HepG2 (cell line): ENCODE measurements around the gene IQCC. TPM values are rescaled to one million over a fixed set of nuclear protein-coding genes. Genes with fewer than 3 reads are reported as not detected.

Experiments
- ATAC-seq: fragments of 200-7000 bp; cut with Tn5 transposase; 3 replicates; pipeline ENCODE4 v1.9.1; 2020; ENCODE audit warnings: mild to moderate bottlenecking, moderate library complexity
- BruUV-seq: library from RNA; stranded (reverse); fragments of 400-500 nt; replicated peaks from 2 replicates; lab custom pipeline; 2021; lab: Mats Ljungman, UMichigan
- CTCF ChIA-PET: fragments of 300-600 bp; formaldehyde crosslinking; extraction: SDS; loops from one replicate; lab custom pipeline; 2021; ENCODE audit warnings: low total read pairs, inconsistent platforms, low intra/inter-chr PET ratio; lab: Yijun Ruan, JAX
- POLR2A ChIA-PET: fragments of 350-600 bp; sonication (Branson Sonifier 250); formaldehyde crosslinking; loops from one replicate; lab custom pipeline; 2020; ENCODE audit warnings: antibody characterized with exemption, inconsistent platforms; lab: Yijun Ruan, JAX
- DNase-seq: peaks from one replicate; pipeline ENCODE4 v3.0.0-alpha.2; 2015; ENCODE audit warnings: low spot score
- FAIRE-seq: peaks from 3 replicates; lab custom pipeline; 2011; peaks lifted over from hg19 to GRCh38; lab: Jason Lieb, UNC
- H2AFZ ChIP-seq: one replicate; pipeline ENCODE4 v1.6.1; 2011; ENCODE audit warnings: low read length, inconsistent platforms
- H3K27ac ChIP-seq: fragments of 300-600 bp; 3 replicates; pipeline ENCODE4 v1.8.0; 2011; ENCODE audit warnings: mixed run types, mild to moderate bottlenecking, mixed read lengths, low read length, inconsistent platforms; ENCODE audit not compliant: insufficient read depth; ENCODE audit errors: extremely low read length
- H3K27me3 ChIP-seq, 2 experiments: fragments of 200-600 bp in 1 of 2; 2 replicates in 1 of 2; 3 replicates in 1 of 2; pipeline versions ENCODE4 v1.6.0 to v1.8.0; 2011; ENCODE audit warnings: low read length in 2 of 2, mild to moderate bottlenecking in 2 of 2, moderate library complexity in 2 of 2, inconsistent platforms in 1 of 2; ENCODE audit not compliant: insufficient read depth in 2 of 2, control insufficient read depth in 1 of 2
- H3K36me3 ChIP-seq, 2 experiments: fragments of 200-600 bp in 1 of 2; replicated peaks in 1 of 2; 2 replicates in 1 of 2; 3 replicates in 1 of 2; pipeline versions ENCODE4 v1.5.1 to v1.8.0; 2011; ENCODE audit warnings: low read length in 2 of 2, inconsistent platforms in 1 of 2; ENCODE audit not compliant: insufficient read depth in 2 of 2, control insufficient read depth in 1 of 2
- H3K4me1 ChIP-seq: 2 replicates; pipeline ENCODE4 v1.5.1; 2012; ENCODE audit warnings: low read length, inconsistent platforms; ENCODE audit not compliant: insufficient read depth
- H3K4me2 ChIP-seq: 2 replicates; pipeline ENCODE4 v1.6.0; 2011; ENCODE audit warnings: low read depth, low read length, inconsistent platforms
- H3K4me3 ChIP-seq, 3 experiments: fragments of 200-600 bp in 1 of 3; sonication (generic), shearing (Covaris generic) in 1 of 3; replicated peaks in 1 of 3; 2 replicates each; pipeline ENCODE4 v1.5.1; 2011 to 2016; ENCODE audit warnings: low read length in 3 of 3, inconsistent platforms in 2 of 3, low read depth in 2 of 3, mild to moderate bottlenecking in 2 of 3, control low read depth in 1 of 3, mixed read lengths in 1 of 3; ENCODE audit not compliant: insufficient read depth in 1 of 3
- H3K79me2 ChIP-seq: one replicate; pipeline ENCODE4 v1.6.1; 2011; ENCODE audit warnings: low read length, inconsistent platforms; ENCODE audit not compliant: insufficient read depth
- H3K9ac ChIP-seq: 2 replicates; pipeline ENCODE4 v1.6.0; 2011; ENCODE audit warnings: mild to moderate bottlenecking, low read depth, low read length, inconsistent platforms; ENCODE audit not compliant: insufficient read depth
- H3K9me3 ChIP-seq: 2 replicates; pipeline ENCODE4 v1.5.1; 2012; ENCODE audit warnings: mild to moderate bottlenecking, low read length
- H4K20me1 ChIP-seq: 2 replicates; pipeline ENCODE4 v1.6.0; 2011; ENCODE audit warnings: inconsistent platforms, mild to moderate bottlenecking, low read length, moderate library complexity; ENCODE audit not compliant: insufficient read depth
- MTERF4 ChIP-seq: sonication (generic); formaldehyde crosslinking; IDR thresholded peaks from 2 replicates; pipeline ENCODE4 v1.8.0; 2023; ENCODE audit warnings: mild to moderate bottlenecking, missing genetic modification reagents
- NFE2 ChIP-seq: sonication (generic); formaldehyde crosslinking; IDR thresholded peaks from 2 replicates; pipeline ENCODE4 v1.4.0; 2020; ENCODE audit warnings: missing genetic modification reagents
- SKI ChIP-seq: fragments of 450-650 bp; IDR thresholded peaks from one replicate; pipeline ENCODE4 v1.6.1; 2018; ENCODE audit warnings: mild to moderate bottlenecking; ENCODE audit not compliant: partially characterized antibody
- TCF12 ChIP-seq, 2 experiments: fragments of 450-650 bp in 1 of 2; sonication (generic) in 1 of 2; formaldehyde crosslinking in 1 of 2; IDR thresholded peaks; 2 replicates each; pipeline versions ENCODE4 v1.6.1 to v1.8.0; 2017 to 2022; ENCODE audit warnings: antibody characterized with exemption in 1 of 2, mild to moderate bottlenecking in 1 of 2, missing genetic modification reagents in 1 of 2, moderate library complexity in 1 of 2
- TFDP2 ChIP-seq: sonication (generic); formaldehyde crosslinking; IDR thresholded peaks from 2 replicates; pipeline ENCODE4 v1.4.0; 2020; ENCODE audit warnings: missing genetic modification reagents
- TRAFD1 ChIP-seq: sonication (generic); formaldehyde crosslinking; IDR thresholded peaks from 2 replicates; pipeline ENCODE4 v1.5.1; 2020; ENCODE audit warnings: missing genetic modification reagents, mild to moderate bottlenecking, borderline replicate concordance
- U2AF1 ChIP-seq: fragments of 200-400 bp; formaldehyde crosslinking; optimal IDR thresholded peaks from 2 replicates; pipeline ENCODE3; 2017; ENCODE audit warnings: mild to moderate bottlenecking, low read depth, low read length
- ZFP37 ChIP-seq: sonication (generic); formaldehyde crosslinking; IDR thresholded peaks from 2 replicates; pipeline ENCODE4 v1.4.0; 2020; ENCODE audit warnings: missing genetic modification reagents, borderline replicate concordance
- ZNF674 ChIP-seq: sonication (generic); formaldehyde crosslinking; IDR thresholded peaks from 2 replicates; pipeline ENCODE4 v1.5.0; 2020; ENCODE audit warnings: low read depth, mild to moderate bottlenecking, missing genetic modification reagents
- ZNF724P ChIP-seq: sonication (generic); formaldehyde crosslinking; IDR thresholded peaks from 2 replicates; pipeline ENCODE4 v1.8.0; 2022; ENCODE audit warnings: missing genetic modification reagents, borderline replicate concordance
- ZSCAN21 ChIP-seq: sonication (generic); formaldehyde crosslinking; IDR thresholded peaks from 2 replicates; pipeline ENCODE4 v1.8.0; 2022; ENCODE audit warnings: mild to moderate bottlenecking, missing genetic modification reagents, moderate library complexity, borderline replicate concordance
- WGBS: methylation state at CpG from one replicate; pipeline ENCODE4 v1.1.6; 2017; ENCODE audit warnings: low lambda C conversion rate; 5-methylcytosine and 5-hydroxymethylcytosine counted together
- in situ Hi-C: cut with HindIII; loops from 2 replicates; pipeline ENCODE4 v1.10.0; 2017; ENCODE audit warnings: low pct_unique_long_range_greater_than_20kb; ENCODE audit not compliant: extremely low pct_ligation_motif_present
- intact Hi-C: fragments of 100-400 bp; cut with micrococcal nuclease; formaldehyde crosslinking; loops from one replicate; pipeline ENCODE4 v1.10.0; 2022; ENCODE audit not compliant: unreplicated experiment
- polyA plus RNA-seq, 8 experiments: library from polyadenylated mRNA; depleted of rRNA in 3 of 8; stranded (reverse) in 7 of 8; unstranded in 1 of 8; fragments of >200 nt; fragmentation: Illumina TruSeq in 4 of 8; extraction: Trizol in 4 of 8; gene quantifications; 2 replicates each; pipeline versions ENCODE4 v1.2.1 to v1.2.3, GENCODE V29; 2011 to 2016; ENCODE audit warnings: low read depth in 4 of 8, missing spikeins in 1 of 8, mixed read lengths in 1 of 8; ENCODE audit not compliant: insufficient read depth in 1 of 8
- total RNA-seq, 5 experiments: library from RNA; depleted of rRNA; stranded (reverse); fragments of >200 nt; fragmentation: Illumina TruSeq; extraction: Trizol; gene quantifications; 2 replicates each; pipeline ENCODE4 v1.2.3, GENCODE V29; 2016; ENCODE audit warnings: low read depth in 1 of 5

IQCC gene
- total and polyA plus RNA-seq, 2 of the 13 experiments (the other 11 are each of a cell fraction or from before 2014, with no cell fraction given), result 1.7 to 3.0 TPM

- TF ChIP-seq TRAFD1 (CRISPR knock-in tag) (no peak), ZNF724P (CRISPR knock-in tag) (no peak), MTERF4 (CRISPR knock-in tag) (peak; percentile 10; the same call in 1 of the 2 replicates), ZNF674 (CRISPR knock-in tag) (no peak), NFE2 (CRISPR knock-in tag) (no peak)
Observed at GRCh38 chr1:32180186-32181060, 25.0 kb upstream of the IQCC start (continued).

GRCh38 chr1:32181065-32181464, 24.4 kb upstream of the IQCC start:
- Histone ChIP-seq H3K27me3 (no peaks in the 10 kb centered on the region), H3K4me3 (peak overlapping the region; percentile 58 to 76 (median 61); a peak in 5 of 6 replicates), H3K4me1 (peaks cover 70% of the 10 kb centered on the region), H3K9me3 (no peaks in the 10 kb centered on the region), H3K36me3 (peaks cover 9 to 28% of the 10 kb centered on the region in 2 experiments; a peak in 4 of 5 replicates), H4K20me1 (peaks cover 2% of the 10 kb centered on the region; the same call in 1 of the 2 replicates), H2AFZ (no peak overlapping the region), H3K79me2 (peaks cover 45% of the 10 kb centered on the region), H3K27ac (peak overlapping the region; percentile 87), H3K9ac (peak overlapping the region; percentile 84), H3K4me2 (peak overlapping the region; percentile 80)
- DNase-seq (no peak), FAIRE-seq (no peak), ATAC-seq (no peak)
- intact Hi-C loops (no loop called here), in situ Hi-C loops (no loop called here)
- 88% methylated on average over 9 of the region's 9 CpGs for WGBS
- ChIA-PET POLR2A (interaction anchor here (0.6 to 2.7 kb wide), 6 partner anchors 17 to 131 kb away, joined by 4 to 38 read pairs (median 11); partner anchors contain the start of genes CCDC28B, HDAC1, LCK and TMEM39B), CTCF (no interaction called here)
- TSS peak; percentile 66 for BruUV-seq
- TF ChIP-seq ZSCAN21, result no peak
- TF ChIP-seq SKI, result no peak
- no peak for TF ChIP-seq ZFP37 (CRISPR knock-in tag)
- TF ChIP-seq U2AF1, result no peak
- no peak for TF ChIP-seq TCF12 (IDR thresholded peaks at IDR 0.05)
- no peak for TF ChIP-seq TCF12 (CRISPR knock-in tag; IDR thresholded peaks at IDR 0.05)
- no peak for TF ChIP-seq TFDP2 (CRISPR knock-in tag)
